Upper lobe of right lung (tissue), 1 donor: ENCODE results near the gene GRID2. TPM values are rescaled to one million over a fixed set of nuclear protein-coding genes. Genes with fewer than 3 reads are reported as not detected.

Source experiments
- ATAC-seq: fragments of 200-7000 bp; cut with Tn5 transposase; one replicate; pipeline ENCODE4 v1.9.1; 2020; ENCODE audit warnings: mild to moderate bottlenecking, moderate library complexity
- DNase-seq: peaks from one replicate; pipeline ENCODE4 v3.0.0-alpha.2; 2020
- H3K27ac ChIP-seq: fragments of 200-600 bp; one replicate; pipeline ENCODE4 v1.8.0; 2022
- H3K27me3 ChIP-seq: fragments of 200-600 bp; one replicate; pipeline ENCODE4 v1.8.0; 2022; ENCODE audit warnings: mild to moderate bottlenecking
- H3K36me3 ChIP-seq: fragments of 200-600 bp; one replicate; pipeline ENCODE4 v1.8.0; 2022
- H3K4me1 ChIP-seq: fragments of 200-600 bp; one replicate; pipeline ENCODE4 v1.8.0; 2022
- H3K4me3 ChIP-seq: fragments of 200-600 bp; one replicate; pipeline ENCODE4 v1.8.0; 2022; ENCODE audit warnings: mild to moderate bottlenecking
- H3K9me3 ChIP-seq: fragments of 200-600 bp; one replicate; pipeline ENCODE4 v1.8.0; 2022
- CTCF ChIP-seq: fragments of 200-600 bp; IDR thresholded peaks from one replicate; pipeline ENCODE4 v1.8.0; 2022; ENCODE audit warnings: antibody characterized with exemption
- intact Hi-C: fragments of 100-400 bp; cut with DNase I; formaldehyde crosslinking; loops from one replicate; pipeline ENCODE4 v1.11.0; 2022
- total RNA-seq: library from RNA; stranded (reverse); fragmentation: NEBNext Ultra II Directional; extraction: Animal tissue kit (Norgen Biotek cat#: 25700); gene quantifications from one replicate; pipeline ENCODE4 v1.2.1, GENCODE V29; 2021
- donor health status: DM: no; HTN: yes; CAD: no; lungs with severe emphysema.

GRID2 gene
- total RNA-seq, 1 donor from 2014 or later: not detected

DNA sequence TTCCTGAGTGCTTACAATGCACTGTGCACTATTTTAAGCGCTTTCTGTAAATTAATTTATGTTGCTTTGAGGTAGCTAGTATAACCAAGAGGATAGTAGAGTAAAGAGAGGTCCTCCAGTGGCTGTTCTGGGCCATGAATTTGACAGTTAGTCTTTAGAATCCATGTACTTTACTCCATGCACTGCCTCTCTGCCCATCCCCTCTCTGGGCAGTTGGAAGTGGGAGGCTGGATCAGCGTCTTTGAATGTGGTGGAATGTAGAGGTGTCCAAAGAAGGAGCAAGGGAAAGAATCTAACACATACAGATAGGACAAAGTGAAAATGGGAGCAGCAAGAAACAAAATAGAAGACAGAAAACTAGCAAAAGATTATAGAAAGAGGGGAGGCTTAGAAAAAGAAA is 712.6 kb downstream of the GRID2 start:
- intact Hi-C loops: no loop called here
- no peak for TF ChIP-seq CTCF
- ATAC-seq (no peak), DNase-seq (no peak)
- no peak overlapping the region for H3K27ac ChIP-seq
- no peaks in the 10 kb centered on the region for H3K9me3 ChIP-seq
- no peaks in the 10 kb centered on the region for H3K4me1 ChIP-seq
- H3K36me3 ChIP-seq: no peaks in the 10 kb centered on the region
- H3K27me3 ChIP-seq: no peaks in the 10 kb centered on the region
- no peak overlapping the region for H3K4me3 ChIP-seq

DNA sequence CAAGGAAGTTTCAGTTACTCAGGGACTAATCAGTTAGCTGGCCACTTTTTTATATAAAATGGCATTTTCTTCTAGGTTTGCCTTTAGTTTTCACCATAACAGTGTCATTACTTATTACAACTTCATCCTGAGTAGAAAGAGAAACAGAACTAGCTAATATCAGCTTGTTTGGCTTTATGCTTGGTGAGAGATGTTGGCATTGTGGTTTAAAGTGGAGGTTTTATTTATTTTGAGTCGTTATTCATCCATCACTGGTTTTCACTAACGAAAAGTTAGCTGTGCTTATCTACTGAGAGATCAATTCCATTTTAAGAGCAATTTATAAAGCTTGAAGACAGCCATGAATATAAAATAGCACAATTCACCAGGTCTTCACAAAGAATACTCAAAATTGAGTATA is 714.5 kb downstream of the GRID2 start:
- intact Hi-C loops: no loop called here
- H3K27me3 ChIP-seq: no peaks in the 10 kb centered on the region

GRCh38 chr4:93018806-93019205 is 715.0 kb downstream of the GRID2 start:
- Histone ChIP-seq H3K4me3 (no peak overlapping the region), H3K4me1 (no peaks in the 10 kb centered on the region), H3K36me3 (no peaks in the 10 kb centered on the region), H3K27ac (no peak overlapping the region), H3K27me3 (no peaks in the 10 kb centered on the region), H3K9me3 (no peaks in the 10 kb centered on the region)
- ATAC-seq (no peak), DNase-seq (no peak)
- intact Hi-C loops: no loop called here
- no peak for TF ChIP-seq CTCF

More for the DNA sequence above, 714.5 kb downstream of the GRID2 start:
- H3K9me3 ChIP-seq: no peaks in the 10 kb centered on the region
- no peaks in the 10 kb centered on the region for H3K36me3 ChIP-seq
- DNase-seq: no peak
- H3K27ac ChIP-seq: no peak overlapping the region
- H3K4me1 ChIP-seq: no peaks in the 10 kb centered on the region
- no peak overlapping the region for H3K4me3 ChIP-seq
- TF ChIP-seq CTCF: no peak
- no peak for ATAC-seq

DNA sequence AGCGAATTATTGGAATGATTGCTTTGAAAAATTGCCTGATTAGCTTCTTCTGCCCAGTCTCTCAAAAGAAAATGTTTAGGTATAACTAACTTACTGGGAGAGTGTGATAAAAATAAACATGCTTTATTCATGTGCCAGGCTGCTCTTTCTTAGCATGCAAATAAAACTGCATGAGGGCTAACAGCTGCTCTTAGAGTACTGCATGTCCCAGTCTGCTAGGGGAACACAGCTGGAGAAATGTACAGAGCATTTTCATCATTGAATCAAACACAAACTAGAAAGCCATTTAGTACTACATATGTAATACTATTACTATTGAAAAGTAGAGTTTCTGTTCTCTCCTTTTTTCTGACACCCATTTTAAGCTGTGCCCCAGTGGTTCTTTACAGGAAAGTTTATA is 726.0 kb downstream of the GRID2 start:
- no peaks in the 10 kb centered on the region for H3K4me1 ChIP-seq
- no peaks in the 10 kb centered on the region for H3K9me3 ChIP-seq
- H3K27ac ChIP-seq: no peak overlapping the region
- intact Hi-C loops: no loop called here
- H3K4me3 ChIP-seq: no peak overlapping the region
- DNase-seq (no peak), ATAC-seq (no peak)
- H3K27me3 ChIP-seq: no peaks in the 10 kb centered on the region
- no peaks in the 10 kb centered on the region for H3K36me3 ChIP-seq
- no peak for TF ChIP-seq CTCF

DNA sequence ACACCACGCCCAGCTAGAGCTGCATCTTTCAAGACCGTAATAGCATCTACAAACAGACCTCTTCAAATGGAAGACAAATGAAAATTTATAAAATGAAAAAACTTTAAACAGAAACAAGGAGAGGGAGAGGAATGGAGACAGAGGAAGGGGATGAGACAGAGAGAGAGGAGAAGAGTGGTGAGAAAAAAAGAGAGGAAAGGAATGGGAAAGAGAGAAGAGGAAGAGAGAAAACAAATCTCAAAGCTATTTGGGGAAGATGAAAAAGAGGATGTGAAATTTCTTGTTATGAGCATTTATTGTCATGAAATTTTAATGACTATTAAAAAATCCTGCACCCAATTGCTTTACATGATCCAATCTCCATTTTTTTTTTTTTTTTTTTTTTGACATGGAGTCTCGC is 726.9 kb downstream of the GRID2 start:
- ATAC-seq (no peak), DNase-seq (no peak)
- Histone ChIP-seq H3K27me3 (no peaks in the 10 kb centered on the region), H3K36me3 (no peaks in the 10 kb centered on the region), H3K9me3 (no peaks in the 10 kb centered on the region), H3K27ac (no peak overlapping the region), H3K4me3 (no peak overlapping the region), H3K4me1 (no peaks in the 10 kb centered on the region)
- intact Hi-C loops: no loop called here
- no peak for TF ChIP-seq CTCF

GRCh38 chr4:93031431-93032098 is 727.8 kb downstream of the GRID2 start:
- DNase-seq (no peak), ATAC-seq (no peak)
- H3K27ac ChIP-seq: no peak overlapping the region
- no peaks in the 10 kb centered on the region for H3K4me1 ChIP-seq
- intact Hi-C loops: no loop called here
- H3K36me3 ChIP-seq: no peaks in the 10 kb centered on the region
- H3K27me3 ChIP-seq: no peaks in the 10 kb centered on the region
- H3K4me3 ChIP-seq: no peak overlapping the region
- no peaks in the 10 kb centered on the region for H3K9me3 ChIP-seq
- no peak for TF ChIP-seq CTCF
